ENCODE data around the gene RARS1.

RARS1 gene

GRCh38 chr5:168552146-168552545 is 65.9 kb downstream of the RARS1 start:
- TF ChIP-seq CTCF (IDR thresholded peaks at IDR 0.05; ENCODE audit: low read depth, low read length): no peak
- H3K4me3 ChIP-seq (ENCODE audit: low read depth, low read length): no peak overlapping the region

DNA sequence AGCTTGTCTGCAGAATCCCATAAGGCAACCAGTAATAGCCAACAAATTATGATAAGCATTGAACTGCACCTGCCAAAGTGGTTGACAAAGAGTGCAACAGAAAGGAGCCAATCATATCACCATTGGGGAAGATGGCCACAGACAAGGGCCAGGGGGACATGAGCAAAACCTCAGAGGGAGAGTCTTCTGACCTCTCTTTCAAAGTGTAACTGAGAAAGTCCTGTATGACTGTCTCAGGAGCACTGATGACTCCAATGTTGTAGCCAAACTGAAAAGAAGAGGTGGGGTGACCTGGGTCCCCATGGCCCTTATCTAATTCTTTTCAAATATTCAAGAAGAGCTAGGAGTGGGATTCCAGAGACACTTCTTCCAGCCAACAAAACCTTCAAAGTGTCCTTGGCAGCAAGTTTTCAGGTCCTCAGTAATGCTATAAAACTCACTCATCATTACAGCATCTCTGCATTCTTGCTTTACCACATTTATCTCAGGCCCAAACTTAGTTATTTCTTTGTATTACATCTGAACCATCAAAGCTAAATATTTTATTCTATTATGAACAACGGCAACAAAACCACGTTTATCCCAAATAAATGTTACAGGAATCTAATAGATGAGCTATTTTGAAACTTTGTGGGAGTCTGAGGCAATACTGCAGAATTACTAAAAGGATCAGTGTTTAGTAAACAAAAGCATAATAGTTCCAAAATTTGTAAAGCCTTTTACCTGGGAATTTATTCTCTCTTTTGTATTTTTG is 67.3 kb downstream of the RARS1 start:
- TF ChIP-seq CTCF (IDR thresholded peaks at IDR 0.05; ENCODE audit: low read depth, low read length): no peak
- H3K4me3 ChIP-seq (ENCODE audit: low read depth, low read length): no peak overlapping the region

DNA sequence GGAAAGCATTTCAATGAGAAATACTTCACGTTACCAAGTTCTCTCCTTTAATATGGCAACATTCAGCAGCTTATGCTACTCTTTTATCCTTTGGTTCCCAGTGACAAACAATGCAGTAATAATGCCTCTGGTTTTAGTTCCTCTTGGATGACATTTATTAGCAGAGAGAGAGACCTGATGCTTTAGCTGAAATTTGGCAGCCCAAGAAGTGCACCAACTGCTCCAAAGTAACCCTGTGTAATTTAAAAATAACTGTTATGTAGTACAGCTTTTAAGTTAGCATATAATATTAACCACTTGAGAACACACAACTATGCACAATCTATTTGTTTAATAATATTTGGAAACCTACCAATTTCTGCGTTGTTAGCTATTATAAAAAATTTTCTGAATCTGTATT is 71.1 kb downstream of the RARS1 start:
- TF ChIP-seq CTCF (IDR thresholded peaks at IDR 0.05; ENCODE audit: low read depth, low read length): no peak
- H3K4me3 ChIP-seq (ENCODE audit: low read depth, low read length): no peak overlapping the region

DNA sequence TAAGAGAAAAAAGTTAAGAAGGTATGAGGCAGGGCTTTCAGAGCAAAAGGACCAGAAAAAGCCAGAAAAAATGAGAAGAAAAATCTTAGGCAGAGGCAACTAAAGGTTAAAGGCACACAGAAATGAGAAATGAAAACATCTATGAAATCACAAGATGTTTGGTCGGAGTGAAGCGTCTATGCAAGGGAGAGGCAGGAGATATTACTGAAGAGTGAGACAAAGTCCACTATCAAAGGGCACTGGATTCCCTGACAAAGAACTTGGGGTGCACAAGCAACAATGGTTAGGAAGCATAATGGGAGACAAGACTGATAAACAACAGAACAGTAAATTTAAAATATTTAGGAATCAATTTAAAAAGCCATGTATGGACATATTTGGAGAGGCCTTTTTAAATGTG is 76.0 kb downstream of the RARS1 start:
- no peak overlapping the region for H3K4me3 ChIP-seq (ENCODE audit: low read depth, low read length)
- no peak for TF ChIP-seq CTCF (IDR thresholded peaks at IDR 0.05; ENCODE audit: low read depth, low read length)

GRCh38 chr5:168563959-168564358 is 77.7 kb downstream of the RARS1 start:
- no peak for TF ChIP-seq CTCF (IDR thresholded peaks at IDR 0.05; ENCODE audit: low read depth, low read length)
- no peak overlapping the region for H3K4me3 ChIP-seq (ENCODE audit: low read depth, low read length)

GRCh38 chr5:168568738-168569137 is 82.5 kb downstream of the RARS1 start:
- TF ChIP-seq CTCF (IDR thresholded peaks at IDR 0.05; ENCODE audit: low read depth, low read length): no peak
- no peak overlapping the region for H3K4me3 ChIP-seq (ENCODE audit: low read depth, low read length)
